K562 (cell line): ENCODE measurements around the gene EMD. TPM values are rescaled to one million over a fixed set of nuclear protein-coding genes. Genes with fewer than 3 reads are reported as not detected.

Experiments
- CCAR2 ChIP-seq: fragments of 200-400 bp; formaldehyde crosslinking; IDR thresholded peaks from 2 replicates; pipeline ENCODE4 v1.6.1; 2017; ENCODE audit warnings: mild to moderate bottlenecking, low read depth, low read length
- CHD1 ChIP-seq: fragments of 200-600 bp; sonication (generic); IDR thresholded peaks from one replicate; pipeline ENCODE4 v1.6.1; 2012; ENCODE audit warnings: mild to moderate bottlenecking, moderate library complexity, low read length, inconsistent platforms
- E2F3 ChIP-seq: fragments of 250-450 bp; sonication (Bioruptor Pico); IDR thresholded peaks from 2 replicates; pipeline ENCODE4 v1.4.0; 2020; ENCODE audit warnings: mild to moderate bottlenecking
- FOS ChIP-seq: IDR thresholded peaks from 3 replicates; pipeline ENCODE4 v1.6.1; 2011; ENCODE audit not compliant: insufficient read length; ENCODE audit errors: extremely low read depth
- KLF6 ChIP-seq: fragments of 250-450 bp; sonication (Bioruptor Pico); IDR thresholded peaks from 2 replicates; pipeline ENCODE4 v1.4.0; 2020; ENCODE audit warnings: mild to moderate bottlenecking, moderate library complexity, borderline replicate concordance
- MYC ChIP-seq, 2 experiments: fragments of 250-450 bp in 1 of 2; sonication (Bioruptor Pico) in 1 of 2; IDR thresholded peaks; 2 replicates each; pipeline versions ENCODE4 v1.5.1 to v1.6.1; 2012 to 2021; ENCODE audit warnings: low read depth in 2 of 2, borderline replicate concordance in 1 of 2, improper control_type of control experiment in 1 of 2, low read length in 1 of 2, mild to moderate bottlenecking in 1 of 2, moderate library complexity in 1 of 2
- NEUROD1 ChIP-seq: fragments of 150-350 bp; IDR thresholded peaks from 2 replicates; pipeline ENCODE4 v1.6.1; 2014; ENCODE audit warnings: borderline replicate concordance, low read length, low read depth; ENCODE audit not compliant: partially characterized antibody
- POLR3G ChIP-seq: IDR thresholded peaks from 2 replicates; pipeline ENCODE4 v1.6.1; 2011; ENCODE audit not compliant: insufficient read length, insufficient replicate concordance; ENCODE audit errors: extremely low read depth
- POU5F1 ChIP-seq: fragments of 150-350 bp; IDR thresholded peaks from 2 replicates; pipeline ENCODE4 v1.6.1; 2014; ENCODE audit warnings: borderline replicate concordance, low read length, low read depth, mild to moderate bottlenecking; ENCODE audit not compliant: partially characterized antibody
- RBFOX2 ChIP-seq: fragments of 200-400 bp; formaldehyde crosslinking; IDR thresholded peaks from 2 replicates; pipeline ENCODE4 v1.6.1; 2017; ENCODE audit warnings: low read depth, mild to moderate bottlenecking, low read length, moderate library complexity
- RFX7 ChIP-seq: fragments of 250-450 bp; sonication (Bioruptor Pico); IDR thresholded peaks from 2 replicates; pipeline ENCODE4 v1.5.1; 2021; ENCODE audit warnings: mild to moderate bottlenecking
- SAP30 ChIP-seq: fragments of 200-600 bp; sonication (generic); IDR thresholded peaks from 2 replicates; pipeline ENCODE4 v1.6.1; 2012; ENCODE audit warnings: borderline replicate concordance, low read depth, mild to moderate bottlenecking, moderate library complexity, low read length, control low read depth, inconsistent platforms; ENCODE audit not compliant: insufficient read depth, poor library complexity, severe bottlenecking
- SP1 ChIP-seq: sonication (generic); formaldehyde crosslinking; IDR thresholded peaks from 2 replicates; pipeline ENCODE4 v1.8.1; 2022; ENCODE audit warnings: mild to moderate bottlenecking, missing genetic modification reagents
- STAT5B ChIP-seq: fragments of 250-450 bp; sonication (Bioruptor Pico); IDR thresholded peaks from 2 replicates; pipeline ENCODE4 v1.8.0; 2021; ENCODE audit warnings: mild to moderate bottlenecking, inconsistent platforms
- TOE1 ChIP-seq, 2 experiments: fragments of 450-650 bp in 1 of 2; sonication (generic) in 1 of 2; formaldehyde crosslinking in 1 of 2; IDR thresholded peaks; 2 replicates each; pipeline versions ENCODE4 v1.7.1 to v1.8.0; 2016 to 2022; ENCODE audit warnings: borderline replicate concordance in 2 of 2, mild to moderate bottlenecking in 2 of 2, antibody characterized with exemption in 1 of 2, inconsistent platforms in 1 of 2, low read depth in 1 of 2, missing genetic modification reagents in 1 of 2, moderate library complexity in 1 of 2
- ZZZ3 ChIP-seq: fragments of 450-650 bp; IDR thresholded peaks from 2 replicates; pipeline ENCODE4 v1.6.1; 2016; ENCODE audit warnings: antibody characterized with exemption, mild to moderate bottlenecking, moderate library complexity
- polyA plus RNA-seq, 8 experiments: library from polyadenylated mRNA; depleted of rRNA in 4 of 8; stranded (reverse) in 5 of 8; unstranded in 3 of 8; fragments of >200 nt; fragmentation: Nextera tagmentation in 2 of 8; fragmentation: Illumina TruSeq in 1 of 8; extraction: Ambion mirVana in 2 of 8; extraction: Trizol in 1 of 8; gene quantifications; 2 replicates each; pipeline versions ENCODE4 v1.2.1 to v1.2.3, GENCODE V29; 2011 to 2014; ENCODE audit warnings: inconsistent platforms in 1 of 8, missing spikeins in 1 of 8
- total RNA-seq, 7 experiments: library from RNA; depleted of rRNA in 6 of 7; stranded (reverse); fragments of >200 nt in 6 of 7; fragmentation: Illumina TruSeq in 2 of 7; extraction: Trizol in 2 of 7; gene quantifications; 2 replicates each; pipeline versions ENCODE4 v1.2.1 to v1.2.3, GENCODE V29; 2011 to 2021; ENCODE audit warnings: low replicate concordance in 1 of 7
- TF ChIP-seq, protein P1 (sequence below): sonication (generic); formaldehyde crosslinking; IDR thresholded peaks from 2 replicates; pipeline ENCODE4 v1.8.0; 2023; ENCODE audit warnings: missing genetic modification reagents, mild to moderate bottlenecking, borderline replicate concordance
- TF ChIP-seq, protein P2 (sequence below), 2 experiments: IDR thresholded peaks; 2 replicates each; pipeline ENCODE4 v1.6.1; 2011; ENCODE audit warnings: borderline replicate concordance in 1 of 2, control low read depth in 1 of 2, low read depth in 1 of 2, low read length in 1 of 2, mild to moderate bottlenecking in 1 of 2, mixed read lengths in 1 of 2, moderate library complexity in 1 of 2; ENCODE audit not compliant: insufficient read depth in 1 of 2, insufficient read length in 1 of 2, poor library complexity in 1 of 2, severe bottlenecking in 1 of 2; ENCODE audit errors: extremely low read depth in 1 of 2

Gene EMD
- total and polyA plus RNA-seq, 9 of the 15 experiments (the other 6 are each of a cell fraction or from before 2014, with no cell fraction given): 2.3 to 206 (median 61.9) TPM

DNA sequence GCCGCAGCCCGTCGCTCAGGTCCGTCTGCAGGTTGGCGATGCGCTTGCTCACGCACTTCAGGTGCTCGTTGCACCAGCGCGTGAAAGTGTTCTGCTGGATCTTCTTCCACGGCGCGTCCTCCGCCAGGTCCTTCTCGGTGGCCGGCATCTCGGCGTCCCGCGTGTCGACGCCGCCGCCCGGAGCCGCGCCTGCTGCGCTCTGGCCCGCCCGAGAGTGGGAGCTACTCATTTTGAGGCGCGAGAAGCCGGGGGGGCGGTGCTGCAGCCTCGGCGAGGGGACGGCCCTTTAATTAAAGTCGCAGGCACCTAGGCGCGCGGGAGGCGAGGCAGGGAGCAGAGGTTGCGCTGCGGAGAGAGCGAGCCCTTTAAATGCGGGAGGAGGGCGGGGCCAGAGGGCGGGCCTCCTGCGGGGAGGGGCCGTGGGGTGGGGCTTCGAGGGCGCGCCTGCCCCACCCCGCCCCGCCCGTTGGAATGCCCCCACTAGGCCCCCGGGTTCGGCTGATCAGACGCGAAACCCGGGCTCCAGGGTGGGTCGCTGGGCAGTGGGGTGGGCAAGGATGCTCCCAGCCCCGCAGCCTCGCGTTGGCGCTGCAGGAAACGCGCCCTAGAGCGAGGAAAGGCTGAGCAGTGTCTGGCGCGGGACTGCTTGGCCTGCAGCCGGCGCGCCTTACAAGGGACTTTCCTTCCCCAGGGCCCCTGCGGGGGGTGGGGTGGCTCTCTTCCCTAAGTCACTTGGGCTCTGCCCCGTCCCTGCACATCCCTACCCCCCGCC is 7.9 kb upstream of the EMD start (continued):
- TF ChIP-seq KLF6 (CRISPR knock-in tag): no peak
- peak; percentile 37; the same call in 1 of the 2 replicates for TF ChIP-seq MYC (IDR thresholded peaks at IDR 0.05; ENCODE audit: low read depth, low read length)
- no peak for TF ChIP-seq MYC (CRISPR knock-in tag; IDR thresholded peaks at IDR 0.05; ENCODE audit: borderline replicate concordance, low read depth)
- TF ChIP-seq POLR3G: no peak
- TF ChIP-seq, protein P1, sequence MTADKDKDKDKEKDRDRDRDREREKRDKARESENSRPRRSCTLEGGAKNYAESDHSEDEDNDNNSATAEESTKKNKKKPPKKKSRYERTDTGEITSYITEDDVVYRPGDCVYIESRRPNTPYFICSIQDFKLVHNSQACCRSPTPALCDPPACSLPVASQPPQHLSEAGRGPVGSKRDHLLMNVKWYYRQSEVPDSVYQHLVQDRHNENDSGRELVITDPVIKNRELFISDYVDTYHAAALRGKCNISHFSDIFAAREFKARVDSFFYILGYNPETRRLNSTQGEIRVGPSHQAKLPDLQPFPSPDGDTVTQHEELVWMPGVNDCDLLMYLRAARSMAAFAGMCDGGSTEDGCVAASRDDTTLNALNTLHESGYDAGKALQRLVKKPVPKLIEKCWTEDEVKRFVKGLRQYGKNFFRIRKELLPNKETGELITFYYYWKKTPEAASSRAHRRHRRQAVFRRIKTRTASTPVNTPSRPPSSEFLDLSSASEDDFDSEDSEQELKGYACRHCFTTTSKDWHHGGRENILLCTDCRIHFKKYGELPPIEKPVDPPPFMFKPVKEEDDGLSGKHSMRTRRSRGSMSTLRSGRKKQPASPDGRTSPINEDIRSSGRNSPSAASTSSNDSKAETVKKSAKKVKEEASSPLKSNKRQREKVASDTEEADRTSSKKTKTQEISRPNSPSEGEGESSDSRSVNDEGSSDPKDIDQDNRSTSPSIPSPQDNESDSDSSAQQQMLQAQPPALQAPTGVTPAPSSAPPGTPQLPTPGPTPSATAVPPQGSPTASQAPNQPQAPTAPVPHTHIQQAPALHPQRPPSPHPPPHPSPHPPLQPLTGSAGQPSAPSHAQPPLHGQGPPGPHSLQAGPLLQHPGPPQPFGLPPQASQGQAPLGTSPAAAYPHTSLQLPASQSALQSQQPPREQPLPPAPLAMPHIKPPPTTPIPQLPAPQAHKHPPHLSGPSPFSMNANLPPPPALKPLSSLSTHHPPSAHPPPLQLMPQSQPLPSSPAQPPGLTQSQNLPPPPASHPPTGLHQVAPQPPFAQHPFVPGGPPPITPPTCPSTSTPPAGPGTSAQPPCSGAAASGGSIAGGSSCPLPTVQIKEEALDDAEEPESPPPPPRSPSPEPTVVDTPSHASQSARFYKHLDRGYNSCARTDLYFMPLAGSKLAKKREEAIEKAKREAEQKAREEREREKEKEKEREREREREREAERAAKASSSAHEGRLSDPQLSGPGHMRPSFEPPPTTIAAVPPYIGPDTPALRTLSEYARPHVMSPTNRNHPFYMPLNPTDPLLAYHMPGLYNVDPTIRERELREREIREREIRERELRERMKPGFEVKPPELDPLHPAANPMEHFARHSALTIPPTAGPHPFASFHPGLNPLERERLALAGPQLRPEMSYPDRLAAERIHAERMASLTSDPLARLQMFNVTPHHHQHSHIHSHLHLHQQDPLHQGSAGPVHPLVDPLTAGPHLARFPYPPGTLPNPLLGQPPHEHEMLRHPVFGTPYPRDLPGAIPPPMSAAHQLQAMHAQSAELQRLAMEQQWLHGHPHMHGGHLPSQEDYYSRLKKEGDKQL (CRISPR knock-in tag): 0 out of 2 replicates have a peak, but pooled peaks have one; percentile 71
- no peak for TF ChIP-seq RFX7
- no peak for TF ChIP-seq CCAR2
- no peak for TF ChIP-seq STAT5B (CRISPR knock-in tag)
- TF ChIP-seq, protein P2, sequence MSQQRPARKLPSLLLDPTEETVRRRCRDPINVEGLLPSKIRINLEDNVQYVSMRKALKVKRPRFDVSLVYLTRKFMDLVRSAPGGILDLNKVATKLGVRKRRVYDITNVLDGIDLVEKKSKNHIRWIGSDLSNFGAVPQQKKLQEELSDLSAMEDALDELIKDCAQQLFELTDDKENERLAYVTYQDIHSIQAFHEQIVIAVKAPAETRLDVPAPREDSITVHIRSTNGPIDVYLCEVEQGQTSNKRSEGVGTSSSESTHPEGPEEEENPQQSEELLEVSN (IDR thresholded peaks at IDR 0.05; ENCODE audit: borderline replicate concordance in 1 of 2, extremely low read depth in 1 of 2, insufficient read depth in 1 of 2, insufficient read length in 1 of 2, low read depth in 1 of 2, low read length in 1 of 2, poor library complexity in 1 of 2, severe bottlenecking in 1 of 2): peak; percentile 53 to 59
- TF ChIP-seq POU5F1: no peak
- peak; percentile 92 for TF ChIP-seq RBFOX2
- TF ChIP-seq ZZZ3: no peak
- TF ChIP-seq SAP30: peak; percentile 7
- peak; percentile 93 for TF ChIP-seq TOE1 (IDR thresholded peaks at IDR 0.05; ENCODE audit: borderline replicate concordance)
- no peak for TF ChIP-seq TOE1 (CRISPR knock-in tag; IDR thresholded peaks at IDR 0.05; ENCODE audit: borderline replicate concordance, low read depth)
- 0 out of 2 replicates have a peak, but pooled peaks have one; percentile 47 for TF ChIP-seq E2F3
- TF ChIP-seq NEUROD1: peak; percentile 91
- TF ChIP-seq FOS: no peak
- TF ChIP-seq SP1 (CRISPR knock-in tag): peak; percentile 97
- TF ChIP-seq CHD1: peak; percentile 82
